ENCODE data around the gene UVRAG. TPM values are rescaled to one million over a fixed set of nuclear protein-coding genes. Genes with fewer than 3 reads are reported as not detected.

UVRAG gene
- total and polyA plus RNA-seq, 7 donors = 6.2 to 16.8 (median 13.6) TPM

DNA sequence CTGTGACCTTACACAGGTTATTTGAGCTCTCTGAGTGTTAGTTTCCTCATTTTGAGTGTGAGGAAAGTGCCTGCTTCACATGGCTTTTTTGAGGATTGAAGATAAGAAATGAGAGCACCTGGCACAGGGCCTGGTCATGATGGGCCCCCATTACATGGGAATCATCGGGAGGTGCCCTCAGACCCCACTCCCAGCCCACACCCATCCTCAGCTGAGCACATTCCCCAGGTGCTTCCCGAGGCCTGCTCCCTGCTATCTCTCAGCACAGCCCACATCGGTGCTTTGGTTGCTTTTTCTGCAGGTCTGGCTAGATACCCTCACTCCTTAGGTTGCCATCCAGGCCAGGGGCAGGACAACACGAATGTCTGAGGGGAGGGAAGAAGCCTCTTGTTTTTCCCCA is 29.8 kb upstream of the UVRAG start:
- H3K27me3 ChIP-seq (ENCODE audit: insufficient read depth in 3 of 3, low read length in 2 of 3) = no peaks in the 10 kb centered on the region
- H3K36me3 ChIP-seq (ENCODE audit: insufficient read depth in 1 of 2, low read depth in 1 of 2) = no peaks in the 10 kb centered on the region
- H3K4me3 ChIP-seq = no peak overlapping the region
- intact Hi-C loops (cut with DNase I) = no loop called here
- WGBS, 3 donors = 74 to 82% (median 78%) methylated on average over 4 of the region's 4 CpGs
- TF ChIP-seq, protein P1, sequence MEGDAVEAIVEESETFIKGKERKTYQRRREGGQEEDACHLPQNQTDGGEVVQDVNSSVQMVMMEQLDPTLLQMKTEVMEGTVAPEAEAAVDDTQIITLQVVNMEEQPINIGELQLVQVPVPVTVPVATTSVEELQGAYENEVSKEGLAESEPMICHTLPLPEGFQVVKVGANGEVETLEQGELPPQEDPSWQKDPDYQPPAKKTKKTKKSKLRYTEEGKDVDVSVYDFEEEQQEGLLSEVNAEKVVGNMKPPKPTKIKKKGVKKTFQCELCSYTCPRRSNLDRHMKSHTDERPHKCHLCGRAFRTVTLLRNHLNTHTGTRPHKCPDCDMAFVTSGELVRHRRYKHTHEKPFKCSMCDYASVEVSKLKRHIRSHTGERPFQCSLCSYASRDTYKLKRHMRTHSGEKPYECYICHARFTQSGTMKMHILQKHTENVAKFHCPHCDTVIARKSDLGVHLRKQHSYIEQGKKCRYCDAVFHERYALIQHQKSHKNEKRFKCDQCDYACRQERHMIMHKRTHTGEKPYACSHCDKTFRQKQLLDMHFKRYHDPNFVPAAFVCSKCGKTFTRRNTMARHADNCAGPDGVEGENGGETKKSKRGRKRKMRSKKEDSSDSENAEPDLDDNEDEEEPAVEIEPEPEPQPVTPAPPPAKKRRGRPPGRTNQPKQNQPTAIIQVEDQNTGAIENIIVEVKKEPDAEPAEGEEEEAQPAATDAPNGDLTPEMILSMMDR (IDR thresholded peaks at IDR 0.05) = no peak
- ATAC-seq (no peak), DNase-seq (no peak)
- no peaks in the 10 kb centered on the region for H3K4me1 ChIP-seq
- H3K9me3 ChIP-seq = no peaks in the 10 kb centered on the region
- H3K27ac ChIP-seq = no peak overlapping the region

DNA sequence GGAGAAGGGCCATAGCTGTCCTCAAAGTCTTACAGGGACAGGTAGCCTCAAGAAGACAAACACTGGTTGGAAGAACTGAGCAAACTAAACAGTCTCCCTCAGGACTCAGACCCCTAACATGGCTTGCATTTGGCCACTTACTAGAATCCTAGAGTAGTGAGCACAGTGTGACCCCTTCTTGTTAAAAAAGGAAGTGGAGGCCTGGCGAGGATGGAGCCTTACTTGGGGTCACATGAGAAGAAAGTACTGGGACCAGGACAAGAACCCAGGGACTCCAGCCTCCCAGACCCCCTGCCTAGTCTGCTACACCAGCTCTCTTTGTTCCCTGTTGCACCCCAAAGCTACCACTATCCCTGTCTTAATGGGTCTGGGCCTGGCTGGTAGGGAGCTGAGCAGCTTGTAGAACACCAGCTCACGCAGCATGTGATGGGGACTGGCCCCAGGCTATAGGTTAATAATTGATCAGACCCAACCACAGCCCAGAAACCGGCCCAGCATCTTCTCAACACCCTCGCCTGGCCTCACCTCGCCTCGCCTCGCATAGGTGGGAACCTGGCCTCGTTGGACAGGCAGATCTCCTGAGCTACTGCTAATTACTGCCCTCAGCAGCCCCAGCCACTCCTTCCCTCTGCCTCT is 28.8 kb upstream of the UVRAG start:
- Histone ChIP-seq H3K36me3 (ENCODE audit: insufficient read depth in 1 of 2, low read depth in 1 of 2) (no peaks in the 10 kb centered on the region), H3K4me3 (no peak overlapping the region), H3K27ac (no peak overlapping the region), H3K4me1 (no peaks in the 10 kb centered on the region), H3K27me3 (ENCODE audit: insufficient read depth in 3 of 3, low read length in 2 of 3) (no peaks in the 10 kb centered on the region), H3K9me3 (no peaks in the 10 kb centered on the region)
- DNase-seq (peak in 1 of 2 donors; percentile 17), ATAC-seq (no peak)
- TF ChIP-seq, protein P1 (IDR thresholded peaks at IDR 0.05) = no peak
- WGBS, 3 donors = 91 to 95% (median 91%) methylated on average over 8 of the region's 8 CpGs
- intact Hi-C loops (cut with DNase I) = no loop called here

DNA sequence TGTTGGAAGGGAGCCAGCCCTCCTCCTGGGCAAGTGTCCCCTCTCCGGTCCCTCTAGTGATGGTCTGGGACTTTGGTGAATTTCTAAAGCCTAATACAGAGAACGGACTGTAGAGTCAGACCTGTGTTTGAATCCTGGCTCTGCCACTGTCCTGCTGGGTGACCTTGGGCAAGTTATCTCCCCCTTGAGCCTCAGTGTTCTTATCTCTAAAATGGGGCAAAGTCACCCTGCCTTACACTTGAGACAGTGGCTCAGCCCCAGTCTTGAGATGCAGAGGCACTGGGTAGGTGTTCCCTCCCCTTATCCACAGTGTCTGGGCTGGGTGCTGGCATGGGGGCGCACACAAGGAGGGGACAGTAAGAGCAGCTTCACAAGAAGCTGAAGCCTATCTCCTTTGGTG is 25.5 kb upstream of the UVRAG start:
- Histone ChIP-seq H3K4me3 (no peak overlapping the region), H3K9me3 (no peaks in the 10 kb centered on the region), H3K27me3 (ENCODE audit: insufficient read depth in 3 of 3, low read length in 2 of 3) (no peaks in the 10 kb centered on the region), H3K4me1 (no peaks in the 10 kb centered on the region), H3K27ac (no peak overlapping the region), H3K36me3 (ENCODE audit: insufficient read depth in 1 of 2, low read depth in 1 of 2) (no peaks in the 10 kb centered on the region)
- peak in 1 of 2 donors; percentile 34 for DNase-seq
- intact Hi-C loops (cut with DNase I) = no loop called here
- no peak for ATAC-seq
- TF ChIP-seq, protein P1 (IDR thresholded peaks at IDR 0.05) = no peak
- 93 to 98% (median 94%) methylated on average over 3 of the region's 3 CpGs for WGBS, 3 donors

DNA sequence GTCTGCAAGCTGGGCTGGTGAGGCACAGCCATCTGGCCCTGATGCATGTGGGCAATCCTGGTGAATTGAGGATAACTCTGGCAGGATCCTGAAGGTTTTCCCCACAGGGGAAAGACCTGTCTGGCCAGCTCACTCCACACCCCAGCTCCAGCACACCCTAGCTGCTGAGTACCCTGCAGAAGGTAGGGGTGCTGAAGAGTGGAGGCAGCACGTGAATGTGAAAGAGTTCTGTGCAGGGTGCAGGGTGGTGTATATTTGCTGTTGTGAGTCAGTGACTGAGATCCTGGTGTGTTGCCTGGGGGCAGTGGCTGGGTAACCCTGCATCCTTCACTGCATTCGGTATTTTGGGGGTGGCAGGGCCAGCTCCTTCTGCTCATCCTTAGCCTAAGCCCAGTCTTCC is 24.0 kb upstream of the UVRAG start:
- TF ChIP-seq, protein P1 (IDR thresholded peaks at IDR 0.05) = no peak
- ATAC-seq (no peak), DNase-seq (peak in 1 of 2 donors; percentile 16)
- WGBS, 3 donors = 86 to 91% (median 90%) methylated on average over 2 of the region's 2 CpGs
- intact Hi-C loops (cut with DNase I) = no loop called here
- Histone ChIP-seq H3K36me3 (ENCODE audit: insufficient read depth in 1 of 2, low read depth in 1 of 2) (no peaks in the 10 kb centered on the region), H3K27ac (no peak overlapping the region), H3K27me3 (ENCODE audit: insufficient read depth in 3 of 3, low read length in 2 of 3) (no peaks in the 10 kb centered on the region), H3K4me1 (no peaks in the 10 kb centered on the region), H3K4me3 (no peak overlapping the region), H3K9me3 (no peaks in the 10 kb centered on the region)
